Stimulated activated CD8-positive, alpha-beta memory T cell treated with anti-CD3 and anti-CD28 coated beads, Interleukin-7, amount 100 ng/mL, for 1 hour (primary cell): ENCODE measurements around the gene CCDC196.

Experiments used
- DNase-seq, 2 donors: peaks; one replicate each; pipeline ENCODE4 v3.0.0-alpha.2; 2020; ENCODE audit warnings: low read depth in 2 of 2

The CCDC196 gene

DNA sequence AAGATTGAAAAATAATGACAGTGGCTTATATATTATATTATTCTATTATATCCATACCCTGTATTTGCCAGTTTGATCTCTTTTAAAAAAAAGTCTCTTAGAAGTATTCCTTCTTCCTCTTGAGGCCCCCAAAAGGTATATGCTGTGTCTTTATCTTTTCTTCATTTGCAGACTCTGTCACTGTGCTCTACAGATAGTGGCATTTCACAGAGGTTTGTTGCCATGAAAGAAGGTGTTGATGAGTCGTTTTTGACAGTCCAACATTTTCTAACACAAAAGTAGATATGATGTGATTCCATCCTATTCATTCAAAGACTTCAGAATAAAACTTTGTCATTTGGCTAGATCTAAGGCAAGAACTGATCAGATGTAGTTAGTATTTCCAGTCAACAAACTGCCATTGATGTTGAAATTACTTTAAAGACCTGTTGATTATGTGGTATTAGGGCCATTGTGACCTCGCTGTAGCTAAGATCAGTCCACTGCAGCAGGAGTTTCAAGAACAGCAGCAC lies at the start of gene CCDC196:
Gene CCDC196, plus strand, starts transcription at position 462 of the 512 bp plus-strand sequence. CDS start 132 bp downstream, outside the sequence.
- DNase-seq, result no peak

- DNase-seq, result no peak
Measured at GRCh38 chr14:66440801-66441200, 45.4 kb upstream of the CCDC196 start.

DNA sequence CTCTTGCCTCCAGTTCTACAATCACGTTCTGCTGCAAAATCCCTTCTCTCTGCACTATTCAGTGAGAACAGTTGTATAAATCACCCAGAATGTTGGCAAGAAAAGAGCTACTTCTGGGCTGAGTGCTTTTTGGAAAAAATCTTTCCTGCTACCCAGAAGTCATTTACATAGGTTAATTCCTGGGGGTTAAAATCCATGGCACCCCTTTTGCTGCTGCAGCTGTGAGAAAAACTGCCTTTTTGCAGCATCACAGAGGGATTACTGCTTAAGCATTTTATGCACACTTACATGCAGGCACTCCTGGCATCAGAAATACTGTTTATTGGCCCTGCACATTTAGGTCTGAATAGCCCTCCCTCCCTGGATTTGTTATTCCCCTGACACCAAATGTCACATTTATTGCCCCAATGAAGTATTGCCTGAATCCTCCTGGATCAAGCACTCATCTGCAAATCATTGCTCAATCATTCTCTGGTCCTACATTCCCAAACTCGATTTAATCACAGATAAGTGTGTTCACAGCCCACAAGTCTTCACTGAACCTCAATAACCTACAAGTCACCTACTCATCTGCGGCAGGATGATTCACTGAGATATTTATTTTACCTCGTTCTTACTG lies 43.1 kb upstream of the CCDC196 start:
- DNase-seq, result no peak

DNA sequence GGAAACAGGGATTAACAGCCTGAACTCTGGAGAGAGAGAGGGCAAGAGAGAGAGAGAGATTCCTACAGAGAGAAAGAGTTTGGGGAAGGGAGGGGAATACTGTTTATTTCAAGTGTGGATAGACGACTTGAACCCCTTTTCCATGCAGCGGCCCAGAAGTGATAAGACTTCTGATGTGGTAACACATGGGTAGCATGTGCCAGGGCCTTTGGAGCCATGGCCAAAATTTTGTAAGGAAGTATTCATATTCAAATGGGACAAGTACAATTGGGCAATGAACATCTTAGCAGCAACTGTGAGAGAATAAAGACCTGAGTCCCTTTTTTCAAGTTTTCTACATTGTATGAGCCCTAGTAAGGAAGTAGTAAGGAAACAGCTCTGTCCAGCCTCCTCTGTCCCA lies 42.4 kb upstream of the CCDC196 start:
- no peak for DNase-seq

- DNase-seq, result no peak
Measured at GRCh38 chr14:66444271-66444927, 41.8 kb upstream of the CCDC196 start.

DNA sequence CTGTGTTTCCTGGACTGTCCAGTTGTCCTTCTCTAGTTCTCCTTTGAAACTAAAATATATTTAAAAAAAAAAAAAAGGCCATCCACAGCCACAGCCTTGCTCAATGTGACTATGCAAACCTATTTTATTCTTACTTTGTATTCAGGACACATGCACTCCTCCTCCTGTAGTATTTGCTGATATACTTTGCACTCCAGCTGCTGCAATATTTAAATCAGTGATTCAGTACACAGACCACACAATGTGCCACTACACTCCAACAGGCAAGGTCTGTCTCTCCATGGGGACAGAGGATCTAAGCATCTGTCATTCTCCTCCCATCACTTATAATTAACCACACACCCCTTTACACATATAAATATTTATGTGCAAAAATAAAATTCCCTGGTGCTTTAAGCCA lies 40.2 kb upstream of the CCDC196 start:
- DNase-seq, result no peak

GRCh38 chr14:66453469-66453868 lies 32.7 kb upstream of the CCDC196 start:
- no peak for DNase-seq

- DNase-seq, result no peak
Measured at GRCh38 chr14:66459603-66460002, 26.6 kb upstream of the CCDC196 start.

DNA sequence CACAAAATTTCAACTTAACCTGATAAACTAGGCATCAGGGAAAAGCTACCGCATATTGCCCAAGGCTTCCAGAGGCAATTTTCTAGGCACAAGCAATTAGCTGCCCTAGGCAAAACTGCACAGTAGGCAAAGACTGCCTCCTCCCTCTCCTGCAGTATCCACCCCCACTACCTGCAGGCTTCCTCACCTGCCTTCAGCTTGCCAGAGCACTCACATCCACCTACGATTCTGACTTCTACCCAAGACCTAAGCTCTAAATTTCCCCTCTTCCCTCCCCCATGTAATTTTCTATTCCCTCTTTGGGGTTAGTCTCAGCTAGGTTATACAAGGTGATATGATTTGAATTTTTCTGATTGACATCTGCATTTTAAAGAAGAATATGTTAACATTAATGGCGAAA lies 21.9 kb upstream of the CCDC196 start:
- no peak for DNase-seq

DNA sequence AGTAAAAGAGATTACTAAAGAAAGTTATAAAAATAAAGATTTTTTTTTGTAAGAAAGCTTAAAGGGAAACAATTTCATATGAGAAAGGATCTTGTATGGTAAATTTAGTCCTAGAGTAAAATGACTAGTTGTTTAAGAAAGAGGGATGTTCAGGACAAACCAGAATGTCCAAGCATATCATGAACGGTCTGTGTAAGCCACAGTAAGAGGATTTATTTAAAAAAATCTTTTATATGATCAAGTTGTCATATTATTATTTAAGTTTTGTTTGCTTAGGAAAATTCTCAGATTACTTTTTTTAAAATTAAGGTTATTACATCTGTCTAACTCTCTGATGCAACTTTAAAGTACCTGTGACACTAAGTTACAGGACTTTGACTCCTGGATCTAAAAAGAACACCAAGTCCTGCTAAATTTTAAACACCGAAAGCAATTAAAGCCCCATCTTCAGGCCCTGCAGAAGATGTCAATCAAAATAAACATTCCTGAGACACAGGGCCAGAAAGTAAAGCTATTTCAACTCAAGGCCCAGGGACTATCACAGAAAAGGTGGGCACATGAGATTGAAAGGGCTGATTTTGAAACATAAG lies 17.3 kb upstream of the CCDC196 start:
- DNase-seq, result no peak

DNA sequence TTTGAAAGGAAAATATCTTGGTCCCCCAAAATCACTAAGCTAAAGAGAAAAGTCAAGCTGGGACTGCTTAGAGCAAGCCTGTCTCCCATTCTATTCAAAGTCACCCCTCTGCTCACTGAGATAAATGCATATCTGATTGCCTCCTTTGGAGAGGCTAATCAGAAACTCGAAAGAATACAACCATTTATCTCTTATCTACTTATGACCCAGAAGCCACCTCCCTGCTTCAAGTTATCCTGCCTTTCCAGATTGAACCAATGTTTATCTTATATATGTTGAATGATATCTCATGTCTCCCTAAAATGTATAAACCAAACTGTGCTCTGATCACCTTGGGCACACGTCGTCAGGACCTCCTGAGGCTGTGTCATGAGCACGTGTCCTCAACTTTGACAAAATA lies 14.6 kb upstream of the CCDC196 start:
- DNase-seq, result no peak

GRCh38 chr14:66472251-66472650 lies 13.9 kb upstream of the CCDC196 start:
- DNase-seq, result no peak

DNA sequence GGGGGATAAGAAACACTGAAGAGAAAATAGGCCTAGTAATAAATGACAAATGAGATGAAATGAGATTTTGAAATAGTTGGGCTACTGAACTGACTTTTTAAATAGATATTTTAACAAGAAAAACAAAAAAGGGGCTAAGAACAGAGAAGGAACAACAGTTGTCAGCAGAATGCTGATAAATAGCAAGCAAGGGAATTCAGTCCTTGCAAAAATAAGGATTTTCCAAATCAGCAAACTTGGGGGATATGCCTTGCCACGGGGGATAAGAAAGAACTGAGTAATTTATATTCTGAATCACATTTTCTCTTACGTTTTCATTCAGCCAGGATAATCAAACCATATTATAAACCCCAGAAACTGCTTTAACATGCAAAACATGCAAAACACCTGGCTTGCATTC lies 12.9 kb upstream of the CCDC196 start:
- DNase-seq, result no peak

- no peak for DNase-seq
Measured at GRCh38 chr14:66476964-66477363, 9.2 kb upstream of the CCDC196 start.

- no peak for DNase-seq
Measured at GRCh38 chr14:66477567-66477966, 8.6 kb upstream of the CCDC196 start.

DNA sequence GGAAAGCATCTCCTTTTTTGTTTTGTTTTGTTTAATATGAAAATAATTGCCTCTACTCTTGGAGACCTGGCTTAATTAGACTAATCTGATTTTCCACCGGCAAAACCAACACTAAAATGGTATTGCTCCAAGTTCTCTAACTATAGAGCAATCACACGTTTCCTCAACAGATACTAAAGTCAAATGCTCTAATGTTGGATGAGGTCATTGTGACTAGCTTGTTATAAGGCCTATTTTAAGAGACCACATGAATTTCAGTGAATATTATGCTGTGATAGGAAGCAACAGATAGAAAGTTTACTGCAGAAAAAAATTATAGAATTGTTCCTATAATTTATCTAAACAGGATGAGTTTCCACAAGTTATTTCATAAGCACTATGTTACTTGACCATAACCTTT lies 3.3 kb upstream of the CCDC196 start:
- no peak for DNase-seq

DNA sequence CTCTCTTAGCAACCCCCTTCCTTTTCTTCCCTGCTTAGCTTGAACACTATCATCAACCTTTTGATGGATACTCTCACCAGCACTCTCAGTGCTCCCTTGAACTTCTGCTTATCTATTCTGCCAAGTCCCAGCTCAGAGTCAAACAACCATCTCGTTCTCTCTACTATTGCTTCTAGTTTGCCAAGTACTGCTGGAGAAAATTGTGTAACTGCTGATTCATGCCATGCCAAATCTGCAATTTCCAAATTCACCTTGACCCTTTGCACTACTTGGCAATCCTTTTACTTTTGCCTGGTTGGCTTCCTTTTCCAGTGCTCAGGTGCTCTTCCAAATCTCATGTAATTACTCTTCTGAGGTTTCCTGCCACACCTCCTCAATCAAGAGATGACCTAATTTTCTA lies 2.8 kb upstream of the CCDC196 start:
- no peak for DNase-seq

- no peak for DNase-seq
Measured at GRCh38 chr14:66485029-66485428, 1.1 kb upstream of the CCDC196 start.

GRCh38 chr14:66487164-66487563 lies 993 bp downstream of the CCDC196 start:
- no peak for DNase-seq

GRCh38 chr14:66490143-66491111 lies 4.3 kb downstream of the CCDC196 start:
- no peak for DNase-seq

GRCh38 chr14:66493750-66494149 lies 7.6 kb downstream of the CCDC196 start:
- no peak for DNase-seq
